ENCODE results near the gene LRP6.

- no peak for TF ChIP-seq EZH2 (IDR thresholded peaks at IDR 0.05; ENCODE audit: borderline replicate concordance, control insufficient read depth, low read depth, low read length)
- no peak for TF ChIP-seq POLR2AphosphoS5 (IDR thresholded peaks at IDR 0.05; ENCODE audit: low read length)
- TF ChIP-seq CTCF (IDR thresholded peaks at IDR 0.05 in 2 of 3, conservative IDR thresholded peaks at IDR 0.05 in 1 of 3; ENCODE audit: control insufficient read depth in 2 of 3, extremely low read depth in 1 of 3, insufficient read depth in 1 of 3, low read depth in 3 of 3, low read length in 3 of 3): no peak
- TF ChIP-seq SUZ12 (IDR thresholded peaks at IDR 0.05; ENCODE audit: unreplicated experiment): no peak
- no peak for TF ChIP-seq CHD4 (IDR thresholded peaks at IDR 0.05)
- no peak for TF ChIP-seq HCFC1 (IDR thresholded peaks at IDR 0.05; ENCODE audit: low read length)
Observed at GRCh38 chr12:12230275-12230674, 36.6 kb downstream of the LRP6 start.

Data from GM12878 (cell line).